ENCODE data around the gene TFE3. TPM values are rescaled to one million over a fixed set of nuclear protein-coding genes. Genes with fewer than 3 reads are reported as not detected.

TFE3 gene
- total RNA-seq, 2 donors from 2014 or later = 34.8 to 41.8 TPM

DNA sequence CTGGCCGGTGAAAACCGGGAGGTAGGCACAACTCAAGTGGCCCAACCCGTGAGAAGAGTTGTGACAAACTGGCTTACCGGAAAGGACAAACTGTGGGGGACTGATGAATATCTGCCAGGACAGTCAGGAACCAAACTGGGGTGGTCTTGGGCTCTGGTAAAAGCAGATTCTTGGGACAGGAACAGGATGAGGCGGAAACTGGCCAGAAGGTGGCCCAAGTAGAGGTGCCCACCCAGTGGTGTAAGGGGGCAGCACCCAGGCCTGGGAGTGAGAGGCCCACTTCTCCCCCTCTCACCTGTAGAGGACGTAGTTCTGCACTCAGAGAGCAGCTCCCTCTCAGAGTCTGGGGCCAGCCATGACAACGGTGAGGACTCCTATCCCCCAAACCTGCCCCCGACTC, 21.6 kb upstream of the TFE3 start:
- H3K27ac Mint-ChIP-seq = peak overlapping the region in 1 of 2 donors; percentile 30
- ATAC-seq (no peak), DNase-seq (ENCODE audit: low spot score in 2 of 2) (no peak)
- no peaks in the 10 kb centered on the region for H3K9me3 Mint-ChIP-seq
- no peaks in the 10 kb centered on the region for H3K36me3 Mint-ChIP-seq

DNA sequence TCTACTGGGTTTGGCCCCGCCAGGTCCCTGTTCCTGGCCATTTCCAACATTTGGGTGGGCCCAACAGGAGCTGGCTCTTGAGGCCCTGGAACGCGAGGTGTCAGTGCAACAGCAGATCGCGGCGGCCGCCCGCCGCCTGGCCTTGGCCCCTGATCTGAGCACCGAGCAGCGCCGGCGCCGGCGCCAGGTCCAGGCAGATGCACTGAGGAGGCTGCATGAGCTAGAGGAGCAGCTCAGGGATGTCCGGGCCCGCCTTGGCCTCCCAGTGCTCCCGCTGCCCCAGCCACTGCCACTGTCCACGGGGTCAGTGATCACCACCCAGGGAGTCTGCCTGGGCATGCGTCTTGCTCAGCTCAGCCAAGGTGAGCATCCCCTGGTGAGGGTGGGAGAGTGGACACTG, 21.1 kb upstream of the TFE3 start:
- DNase-seq (ENCODE audit: low spot score in 2 of 2) (no peak), ATAC-seq (no peak)
- Mint-ChIP-seq H3K9me3 (no peaks in the 10 kb centered on the region), H3K27ac (no peak overlapping the region), H3K36me3 (no peaks in the 10 kb centered on the region)

DNA sequence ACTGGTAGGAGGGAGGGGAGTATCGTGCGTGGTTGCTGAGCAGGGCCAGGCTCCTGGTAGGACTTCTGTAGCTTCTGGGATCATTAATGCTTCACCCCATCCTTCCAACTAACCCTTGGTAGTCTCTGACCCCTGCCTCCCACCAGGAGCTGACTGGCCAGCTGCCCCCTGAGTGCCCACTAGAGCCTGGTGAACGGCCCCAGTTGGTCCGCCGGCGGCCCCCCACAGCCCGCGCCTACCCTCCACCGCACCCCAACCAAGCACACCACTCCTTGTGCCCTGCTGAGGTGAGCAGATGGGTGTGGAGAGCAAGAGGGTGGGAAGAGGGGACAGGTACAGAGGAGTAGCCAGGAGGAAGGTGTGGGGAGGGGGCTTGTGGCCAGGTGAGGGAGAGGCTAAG, 20.6 kb upstream of the TFE3 start:
- no peak for ATAC-seq
- no peaks in the 10 kb centered on the region for H3K9me3 Mint-ChIP-seq
- DNase-seq (ENCODE audit: low spot score in 2 of 2) = no peak
- no peak overlapping the region for H3K27ac Mint-ChIP-seq
- H3K36me3 Mint-ChIP-seq = no peaks in the 10 kb centered on the region

DNA sequence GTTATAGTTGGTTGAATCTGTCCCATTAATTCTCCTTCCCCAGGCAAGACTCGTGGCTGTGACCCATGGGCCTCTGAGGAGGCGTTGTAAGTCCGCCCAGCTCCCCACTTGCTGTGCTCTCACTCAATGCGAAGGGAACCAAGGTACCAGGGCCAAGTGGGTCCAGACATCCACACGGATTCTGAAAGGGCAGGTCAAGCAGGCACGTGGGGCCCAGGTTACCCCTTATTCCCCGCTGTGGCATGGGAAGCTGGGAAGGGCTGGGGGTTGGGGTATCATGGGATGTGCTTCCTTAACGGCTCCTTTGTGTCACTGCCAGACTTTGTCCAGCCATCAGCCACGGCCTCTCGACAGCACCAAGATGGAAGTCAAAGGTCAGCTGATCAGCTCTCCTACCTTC, 18.8 kb upstream of the TFE3 start:
- Mint-ChIP-seq H3K36me3 (no peaks in the 10 kb centered on the region), H3K9me3 (no peaks in the 10 kb centered on the region), H3K27ac (peak overlapping the region in 1 of 2 donors; percentile 61)
- DNase-seq (ENCODE audit: low spot score in 2 of 2) (no peak), ATAC-seq (no peak)

DNA sequence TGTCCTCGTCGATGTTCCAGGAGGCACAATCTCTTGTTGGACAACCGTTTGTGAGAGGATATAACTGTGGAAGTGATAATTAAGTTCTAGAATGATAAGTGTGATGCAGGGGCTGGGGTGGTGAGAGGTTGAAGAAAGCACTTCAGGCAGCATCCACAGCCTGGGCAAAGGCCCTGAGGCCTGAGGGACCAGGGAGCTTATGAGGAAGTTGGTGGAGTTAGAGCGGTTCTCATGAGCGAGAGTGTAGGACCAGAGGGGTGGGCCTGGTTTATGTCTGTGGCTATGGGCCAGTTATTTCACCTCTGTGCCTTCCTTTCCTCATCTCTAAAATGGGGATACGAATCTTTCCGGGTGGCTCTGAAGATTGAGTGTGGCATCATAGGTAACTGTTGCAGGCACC, 18.3 kb upstream of the TFE3 start:
- H3K36me3 Mint-ChIP-seq = no peaks in the 10 kb centered on the region
- ATAC-seq = no peak
- H3K27ac Mint-ChIP-seq = peak overlapping the region in 1 of 2 donors; percentile 61

DNA sequence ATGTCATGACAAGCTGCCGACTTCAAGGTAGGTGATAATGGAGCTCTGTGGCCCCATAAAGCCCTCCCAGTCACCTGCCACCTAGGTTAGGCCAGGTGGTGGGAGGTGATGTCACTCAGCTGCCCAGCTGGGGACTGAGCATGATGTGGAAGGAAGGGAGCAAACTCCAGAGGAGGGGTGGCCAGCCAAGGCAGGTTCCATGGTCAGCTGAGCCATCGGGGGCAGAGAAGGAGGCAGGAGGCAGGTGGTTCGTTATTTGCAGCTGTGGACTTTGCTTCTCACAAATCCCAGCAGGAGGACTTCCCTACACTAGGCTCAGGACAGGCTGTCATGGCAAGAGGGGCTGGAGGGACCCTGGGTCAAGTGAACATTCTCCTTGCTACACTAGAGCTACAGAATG, 17.8 kb upstream of the TFE3 start:
- DNase-seq (ENCODE audit: low spot score in 2 of 2) (no peak), ATAC-seq (no peak)
- Mint-ChIP-seq H3K36me3 (no peaks in the 10 kb centered on the region), H3K27ac (peak overlapping the region in 1 of 2 donors; percentile 61), H3K9me3 (no peaks in the 10 kb centered on the region)

More for the DNA sequence above, 18.3 kb upstream of the TFE3 start:
- H3K9me3 Mint-ChIP-seq = no peaks in the 10 kb centered on the region
- no peak for DNase-seq (ENCODE audit: low spot score in 2 of 2)

DNA sequence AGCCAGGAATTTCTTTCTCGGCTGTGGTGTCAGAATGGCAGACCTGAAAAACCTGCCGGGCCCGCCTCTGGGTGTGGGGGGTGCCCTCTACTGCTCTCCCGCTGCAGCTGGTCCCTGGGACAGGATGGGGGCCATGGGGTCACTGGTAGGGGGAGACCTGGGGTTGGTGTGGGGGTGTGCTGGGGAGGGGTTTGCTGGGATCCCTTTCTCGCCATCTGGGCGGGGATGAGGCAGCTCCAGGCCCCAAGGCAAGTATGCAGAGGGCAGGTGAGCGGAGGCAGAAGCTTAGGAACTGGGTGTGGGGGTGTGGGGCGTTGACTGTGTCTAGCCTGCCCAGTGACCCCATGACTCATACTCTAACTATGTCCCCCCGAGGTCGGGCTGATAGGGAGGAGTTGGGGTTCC, 16.5 kb upstream of the TFE3 start:
- no peak overlapping the region for H3K27ac Mint-ChIP-seq
- ATAC-seq (no peak), DNase-seq (ENCODE audit: low spot score in 2 of 2) (no peak)
- no peaks in the 10 kb centered on the region for H3K36me3 Mint-ChIP-seq
- no peaks in the 10 kb centered on the region for H3K9me3 Mint-ChIP-seq

DNA sequence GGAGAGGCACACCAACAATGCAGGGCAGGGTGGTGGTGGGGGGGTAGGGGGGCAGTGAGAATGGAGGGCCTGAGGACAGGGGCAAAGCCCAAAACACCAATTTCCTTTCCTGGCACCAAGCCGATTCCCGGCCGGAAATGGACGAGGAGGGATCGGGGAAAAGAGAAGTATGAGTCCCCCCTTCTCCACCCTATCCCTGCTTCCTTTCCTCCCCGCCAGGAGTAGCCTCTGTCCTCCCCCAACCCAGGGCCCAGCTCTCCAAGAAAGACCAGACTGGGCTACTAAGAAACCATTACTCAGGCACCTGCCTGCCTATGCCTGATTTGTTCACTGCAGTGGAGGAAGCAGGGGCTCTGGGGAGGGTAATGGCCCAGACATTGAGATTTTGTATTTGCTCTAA, 16.0 kb upstream of the TFE3 start:
- no peak for ATAC-seq
- H3K27ac Mint-ChIP-seq = no peak overlapping the region
- no peak for DNase-seq (ENCODE audit: low spot score in 2 of 2)
- H3K9me3 Mint-ChIP-seq = no peaks in the 10 kb centered on the region
- H3K36me3 Mint-ChIP-seq = peaks cover 0 to 3% of the 10 kb centered on the region in 2 donors

DNA sequence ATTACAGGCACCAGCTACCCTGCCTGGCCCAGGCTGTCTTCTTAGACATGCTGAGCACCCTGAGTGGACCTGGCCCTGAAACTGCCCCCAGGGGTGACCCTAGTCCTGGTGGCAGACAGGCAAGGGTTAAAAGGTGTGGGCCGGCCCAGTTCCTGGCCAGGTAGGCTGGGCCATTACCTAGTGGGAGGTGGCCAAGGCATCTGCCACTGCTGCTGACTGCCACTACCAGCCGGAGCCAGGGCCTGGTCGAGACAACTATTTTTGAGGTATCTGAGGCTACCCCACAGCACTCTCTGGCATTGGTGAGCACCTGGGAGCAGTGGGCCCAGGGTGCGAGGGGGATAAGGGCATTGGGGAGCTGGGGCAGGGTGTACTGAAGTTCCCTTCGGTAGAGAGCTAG, 15.6 kb upstream of the TFE3 start, which contains the start of gene CCDC120:
CCDC120 (plus strand) TSS at position 206 of the 400 bp plus-strand sequence. CDS start 3,043 bp downstream, outside the sequence.
- no peak for ATAC-seq

DNA sequence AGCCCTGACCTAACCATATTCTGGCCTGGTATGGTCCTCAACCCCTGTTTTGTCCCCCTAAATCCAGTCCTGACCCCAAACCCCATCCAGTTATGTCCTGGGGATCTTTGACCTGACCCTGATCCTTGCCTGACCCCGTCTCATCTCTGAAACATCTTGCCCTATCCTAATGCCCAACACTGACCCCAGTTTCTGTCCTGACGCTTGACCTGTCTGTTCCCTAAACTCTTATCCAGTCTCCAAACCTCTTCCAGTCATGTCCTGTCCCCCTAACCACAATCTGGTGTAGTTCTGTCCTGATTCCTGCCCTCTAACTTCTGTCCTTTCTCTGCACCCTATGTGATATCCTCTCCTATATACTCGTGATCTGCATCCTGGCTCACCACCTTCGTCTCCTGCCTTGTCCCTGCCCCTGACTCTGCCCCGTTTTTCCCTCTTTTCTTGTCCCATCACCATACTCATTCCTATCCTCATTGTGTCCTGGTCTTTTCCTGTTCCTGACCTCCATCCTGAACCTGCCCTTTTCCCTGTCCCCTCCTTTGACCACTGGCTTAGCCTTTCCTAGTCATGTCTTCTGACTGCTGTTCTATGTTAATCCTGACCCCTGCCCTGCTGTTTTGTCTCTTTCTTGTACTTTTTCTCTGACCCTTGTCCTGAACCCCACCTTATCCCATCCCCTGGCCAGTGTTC, 11.1 kb upstream of the TFE3 start:
- ATAC-seq = no peak
- no peak for DNase-seq (ENCODE audit: low spot score in 2 of 2)
- Mint-ChIP-seq H3K9me3 (peaks cover 0 to 5% of the 10 kb centered on the region in 2 donors), H3K27ac (peak overlapping the region; percentile 89 to 93), H3K36me3 (peaks cover 0 to 6% of the 10 kb centered on the region in 2 donors)

More for the DNA sequence above, 15.6 kb upstream of the TFE3 start, which contains the start of gene CCDC120:
- Mint-ChIP-seq H3K9me3 (no peaks in the 10 kb centered on the region), H3K27ac (peak within 1 kb of the TSS in 1 of 2 donors; percentile 44), H3K36me3 (peaks cover 0 to 6% of the 10 kb centered on the region in 2 donors)
- no peak for DNase-seq (ENCODE audit: low spot score in 2 of 2)

DNA sequence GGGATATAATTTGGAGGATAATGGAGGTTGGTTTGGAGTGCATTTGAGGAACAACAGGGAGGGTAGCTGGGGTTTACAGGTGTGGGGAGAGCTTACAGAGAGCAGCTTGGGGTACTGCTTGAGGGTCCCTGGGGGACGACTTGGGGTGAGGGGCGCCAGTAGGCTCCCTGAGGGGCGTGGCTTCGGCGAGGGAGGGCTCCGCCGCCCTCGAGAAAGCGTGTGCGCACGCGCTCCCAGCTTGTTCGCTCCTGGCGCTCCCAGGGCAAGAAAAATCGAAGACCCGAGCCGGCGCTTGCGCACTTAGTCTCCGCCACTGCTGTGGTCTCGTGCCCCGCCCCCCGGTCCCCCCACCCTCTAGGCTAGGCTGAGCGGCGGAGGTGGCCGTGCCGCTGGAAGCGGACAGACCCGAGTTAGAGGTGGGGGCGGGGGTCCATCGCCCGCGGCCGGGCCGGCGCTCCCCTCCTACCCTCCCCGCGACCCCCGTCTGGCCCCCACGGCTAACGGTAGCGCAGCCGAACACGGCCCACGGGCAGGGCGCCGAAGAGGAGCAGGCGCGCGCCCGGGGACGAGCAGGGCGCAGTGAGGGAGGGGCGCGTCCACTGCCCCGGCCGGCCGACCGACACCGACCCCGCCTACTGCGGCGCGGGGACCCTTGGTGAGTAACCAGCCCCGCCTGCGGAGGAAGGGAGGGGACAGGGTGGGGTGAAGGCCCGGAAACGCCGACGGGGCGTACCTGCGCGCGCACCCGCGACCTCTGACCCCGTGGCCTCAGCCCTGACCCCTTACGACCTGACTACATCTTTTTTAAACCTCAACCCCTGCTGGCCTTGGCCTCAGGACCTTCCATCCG, 10.3 kb upstream of the TFE3 start:
- Mint-ChIP-seq H3K9me3 (peaks cover 0 to 5% of the 10 kb centered on the region in 2 donors), H3K27ac (peak overlapping the region; percentile 90 to 93), H3K36me3 (peaks cover 0 to 6% of the 10 kb centered on the region in 2 donors)
- DNase-seq (ENCODE audit: low spot score in 2 of 2) = peak; percentile 66 to 78
- ATAC-seq = peak; percentile 93

DNA sequence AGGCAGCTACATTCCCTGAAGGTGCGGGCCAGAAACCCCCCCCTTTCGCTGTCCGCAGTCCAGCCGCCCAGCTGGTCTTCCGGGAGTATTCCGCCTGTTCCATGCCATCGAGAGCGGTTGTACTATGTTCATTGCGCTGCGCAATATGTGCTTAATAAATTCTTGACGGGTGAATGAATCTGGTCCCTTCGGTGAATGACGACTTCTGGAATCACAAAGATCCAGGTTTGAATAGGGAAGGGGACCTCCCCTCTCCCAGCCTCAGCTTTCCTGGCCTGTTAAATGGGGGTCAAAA, 777 bp upstream of the TFE3 start:
- H3K27ac Mint-ChIP-seq = peak overlapping the region; percentile 55 to 92

DNA sequence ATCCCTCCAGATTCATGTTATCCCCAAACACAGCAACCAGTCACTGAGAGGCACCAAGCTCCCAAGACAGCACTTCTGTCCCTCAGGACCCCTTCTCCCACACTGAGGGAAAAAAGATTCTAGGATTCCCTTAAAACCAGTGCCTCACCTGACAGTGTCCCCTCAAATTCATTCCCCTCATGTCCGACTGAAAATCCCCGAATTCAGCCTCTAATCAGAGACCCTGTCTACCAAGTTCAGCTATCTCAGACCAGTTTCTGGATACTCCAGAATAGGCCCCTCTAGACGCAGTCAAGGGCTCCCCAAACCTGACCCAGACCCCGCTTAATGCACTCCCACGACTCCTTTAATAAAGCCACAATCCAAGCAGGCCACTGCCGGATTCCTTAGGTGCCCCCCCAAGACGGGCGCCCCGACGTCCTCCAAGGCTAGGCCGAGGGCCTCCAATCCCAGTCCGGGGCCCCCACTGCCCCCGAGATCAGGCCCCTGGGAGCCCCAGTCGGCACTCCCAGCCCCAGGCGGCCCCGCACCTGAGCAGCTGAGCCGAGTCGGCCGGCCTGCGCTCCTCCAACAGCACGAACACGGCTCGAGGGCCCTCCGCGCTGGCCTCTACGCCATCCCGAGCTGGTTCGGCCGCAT, 457 bp downstream of the TFE3 start:
- no peaks in the 10 kb centered on the region for H3K9me3 Mint-ChIP-seq
- peak overlapping the region; percentile 92 to 96 for H3K27ac Mint-ChIP-seq

More for the DNA sequence above, 777 bp upstream of the TFE3 start:
- no peaks in the 10 kb centered on the region for H3K9me3 Mint-ChIP-seq
- DNase-seq (ENCODE audit: low spot score in 2 of 2) (no peak), ATAC-seq (no peak)
- peaks cover 6 to 13% of the 10 kb centered on the region in 2 donors for H3K36me3 Mint-ChIP-seq

DNA sequence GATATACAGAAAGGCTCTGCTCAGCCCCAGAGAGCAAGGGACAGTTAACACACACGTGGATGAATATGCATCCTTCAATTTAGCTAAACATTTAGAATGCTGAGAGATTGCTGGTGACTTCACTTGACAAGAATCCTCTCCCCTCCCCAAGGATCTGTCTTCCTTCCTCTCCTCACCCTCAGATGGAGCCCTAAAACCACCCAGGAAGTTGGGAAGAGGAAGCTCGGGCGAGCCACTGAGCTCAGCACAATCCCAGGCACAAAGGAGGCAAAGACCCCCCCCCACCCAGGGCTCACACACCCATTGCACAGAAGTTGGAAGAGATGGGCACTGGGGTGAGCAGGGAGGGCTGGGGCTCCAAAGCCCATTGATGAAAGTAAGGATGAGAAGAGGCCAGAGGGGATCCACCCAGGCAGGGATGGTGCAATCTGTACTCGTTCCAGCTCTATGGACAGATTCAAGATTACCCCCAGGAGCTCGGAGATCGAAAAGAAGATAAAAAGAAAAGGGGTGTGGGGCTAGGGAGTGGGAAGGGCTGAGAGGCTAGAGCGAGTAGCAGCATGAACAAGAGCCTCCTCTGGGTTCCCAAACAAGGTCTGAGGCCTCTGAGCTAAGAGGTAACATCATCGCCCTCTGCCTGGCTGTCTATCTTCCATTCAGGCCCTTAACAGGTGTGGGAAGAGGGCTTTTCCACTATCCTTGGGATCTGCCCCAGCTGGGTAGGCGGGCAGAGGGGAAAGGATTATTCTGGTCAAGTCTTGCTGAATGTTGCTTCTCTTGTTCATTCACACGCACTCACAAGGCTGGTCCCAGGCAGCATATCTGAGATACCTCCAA, 1.2 kb downstream of the TFE3 start:
- no peak for ATAC-seq
- peaks cover 6 to 25% of the 10 kb centered on the region in 2 donors for H3K36me3 Mint-ChIP-seq
- no peak for DNase-seq (ENCODE audit: low spot score in 2 of 2)

More for the DNA sequence above, 457 bp downstream of the TFE3 start:
- ATAC-seq = peak in 1 of 2 donors; percentile 9
- H3K36me3 Mint-ChIP-seq = peaks cover 6 to 23% of the 10 kb centered on the region in 2 donors
- DNase-seq (ENCODE audit: low spot score in 2 of 2) = no peak

DNA sequence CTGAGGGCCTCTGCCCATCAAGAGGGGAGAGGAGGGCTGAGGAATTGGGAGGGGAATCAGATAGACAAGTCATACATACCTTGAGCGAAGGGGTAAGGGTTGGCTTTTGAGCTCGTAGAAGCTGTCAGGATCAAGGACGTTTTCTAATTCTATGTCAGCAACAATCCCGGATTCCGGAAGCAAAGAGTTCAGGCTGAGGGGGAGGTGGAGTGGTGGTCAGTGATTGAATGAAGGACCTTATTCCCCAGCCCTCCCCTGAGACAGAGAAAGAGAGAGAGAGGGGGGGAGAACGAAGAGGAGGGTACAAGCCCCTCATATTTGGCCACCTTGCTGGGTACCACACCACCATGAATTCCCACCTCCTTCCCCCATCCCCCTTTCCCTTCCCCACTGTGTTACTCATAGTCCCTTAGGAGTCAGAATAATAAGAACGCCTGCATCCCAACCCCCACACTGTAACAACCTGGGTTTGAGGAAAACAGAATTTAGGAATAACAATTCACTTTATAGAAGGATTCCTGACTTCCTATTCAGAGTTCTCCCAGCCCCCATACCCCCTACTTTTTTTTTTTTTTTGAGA, 2.7 kb downstream of the TFE3 start:
- ATAC-seq (no peak), DNase-seq (ENCODE audit: low spot score in 2 of 2) (no peak)
- Mint-ChIP-seq H3K27ac (peak overlapping the region in 1 of 2 donors; percentile 81), H3K36me3 (peaks cover 6 to 25% of the 10 kb centered on the region in 2 donors), H3K9me3 (no peaks in the 10 kb centered on the region)

More for the DNA sequence above, 1.2 kb downstream of the TFE3 start:
- Mint-ChIP-seq H3K9me3 (no peaks in the 10 kb centered on the region), H3K27ac (peak overlapping the region; percentile 92 to 96)
